CD4-positive, alpha-beta T cell treated with Interleukin-21 for 1 hour (primary cell): ENCODE measurements around the gene SIMC1.
"Not testable (repeated sequence)": the region's sequence is repeated elsewhere in the genome, so short reads cannot be mapped to it uniquely, and the experiment has no call there.

Experiments used
- DNase-seq: peaks from one replicate; pipeline ENCODE4 v3.0.0-alpha.2; 2020

SIMC1 gene

GRCh38 chr5:176237971-176238644, at the start of gene SIMC1:
Gene SIMC1 (plus strand): TSS chr5:176238424. CDS start chr5:176238509, 85 bp downstream.
- DNase-seq, result peak; percentile 71

- DNase-seq, result no peak
Observed at GRCh38 chr5:176188506-176189193, 49.6 kb upstream of the SIMC1 start.

GRCh38 chr5:176189857-176190256, 48.4 kb upstream of the SIMC1 start:
- DNase-seq, result no peak

GRCh38 chr5:176190886-176191755, 47.1 kb upstream of the SIMC1 start:
- DNase-seq, result no peak

- no peak for DNase-seq
Observed at GRCh38 chr5:176192094-176192721, 46.0 kb upstream of the SIMC1 start.

GRCh38 chr5:176192722-176193117, 45.5 kb upstream of the SIMC1 start:
- not testable (repeated sequence) for DNase-seq

GRCh38 chr5:176193636-176194035, 44.6 kb upstream of the SIMC1 start:
- not testable (repeated sequence) for DNase-seq

- DNase-seq, result not testable (repeated sequence)
Observed at GRCh38 chr5:176194238-176195083, 43.8 kb upstream of the SIMC1 start.

- DNase-seq, result not testable (repeated sequence)
Observed at GRCh38 chr5:176195084-176195413, 43.2 kb upstream of the SIMC1 start.

GRCh38 chr5:176195487-176196207, 42.6 kb upstream of the SIMC1 start:
- not testable (repeated sequence) for DNase-seq

GRCh38 chr5:176196781-176197180, 41.4 kb upstream of the SIMC1 start:
- not testable (repeated sequence) for DNase-seq

GRCh38 chr5:176197234-176197858, 40.9 kb upstream of the SIMC1 start:
- not testable (repeated sequence) for DNase-seq

GRCh38 chr5:176198299-176198698, 39.9 kb upstream of the SIMC1 start:
- not testable (repeated sequence) for DNase-seq

GRCh38 chr5:176198991-176199733, 39.1 kb upstream of the SIMC1 start:
- peak; percentile 5 for DNase-seq

- not testable (repeated sequence) for DNase-seq
Observed at GRCh38 chr5:176199803-176200399, 38.3 kb upstream of the SIMC1 start.

- DNase-seq, result no peak
Observed at GRCh38 chr5:176201811-176202210, 36.4 kb upstream of the SIMC1 start.

- no peak for DNase-seq
Observed at GRCh38 chr5:176203086-176203485, 35.1 kb upstream of the SIMC1 start.

GRCh38 chr5:176203535-176203934, 34.7 kb upstream of the SIMC1 start:
- not testable (repeated sequence) for DNase-seq

GRCh38 chr5:176214466-176215021, 23.7 kb upstream of the SIMC1 start:
- DNase-seq, result not testable (repeated sequence)
